Measurements from ENCODE around the gene GNG13.

- TF ChIP-seq FOS (IDR thresholded peaks at IDR 0.05; ENCODE audit: extremely low read depth, insufficient read length) (no peak), SP2 (IDR thresholded peaks at IDR 0.05; ENCODE audit: extremely low read depth, low read depth, low read length, poor library complexity, severe bottlenecking) (no peak), SPI1 (IDR thresholded peaks at IDR 0.05; ENCODE audit: borderline replicate concordance, low read depth, low read length) (no peak)
These were observed 17.6 kb upstream of the GNG13 start for GRCh38 chr16:818132-818531.

All from K562 (cell line).